Mammary epithelial cell (primary cell): ENCODE results near the gene EFCAB3.

Experiments
- CTCF ChIP-seq, 2 donors: IDR thresholded peaks in 1 of 2; conservative IDR thresholded peaks in 1 of 2; 2 replicates each; pipeline ENCODE4 v1.5.1; 2011 to 2012; ENCODE audit warnings: inconsistent platforms in 2 of 2, low read length in 2 of 2, mild to moderate bottlenecking in 2 of 2, control low read depth in 1 of 2, low read depth in 1 of 2; ENCODE audit not compliant: insufficient read depth in 1 of 2; ENCODE audit errors: extremely low read depth in 1 of 2
- EZH2 ChIP-seq: IDR thresholded peaks from 2 replicates; pipeline ENCODE4 v1.6.1; 2012; ENCODE audit warnings: low read length, inconsistent platforms, borderline replicate concordance

GRCh38 chr17:62405451-62405850, 25.1 kb downstream of the EFCAB3 start:
- TF ChIP-seq CTCF (conservative IDR thresholded peaks at IDR 0.05 in 1 of 2, IDR thresholded peaks at IDR 0.05 in 1 of 2; ENCODE audit: extremely low read depth in 1 of 2, insufficient read depth in 1 of 2, low read depth in 1 of 2, low read length in 2 of 2) = no peak
- no peak for TF ChIP-seq EZH2
